OCI-LY1 (cell line): ENCODE measurements around the gene CCDC63.

Experiments used
- H2AFZ ChIP-seq: fragments of 200-600 bp; sonication (generic), shearing (Covaris generic); 2 replicates; pipeline ENCODE4 v1.6.0; 2014; ENCODE audit warnings: antibody characterized with exemption, mild to moderate bottlenecking, low read length
- H3F3A ChIP-seq: fragments of 200-600 bp; sonication (generic), shearing (Covaris generic); 2 replicates; pipeline ENCODE4 v1.6.0; 2014; ENCODE audit warnings: mild to moderate bottlenecking, antibody characterized with exemption, low read length, moderate library complexity; ENCODE audit not compliant: insufficient read depth
- H3K27ac ChIP-seq: fragments of 200-600 bp; sonication (generic); 2 replicates; pipeline ENCODE4 v1.5.1; 2014; ENCODE audit warnings: low read length, mixed run types, mild to moderate bottlenecking, low read depth; ENCODE audit not compliant: poor library complexity, severe bottlenecking
- H3K27me3 ChIP-seq: fragments of 200-600 bp; sonication (generic); 2 replicates; pipeline ENCODE4 v1.6.0; 2014; ENCODE audit warnings: antibody characterized with exemption, mild to moderate bottlenecking, low read length, moderate library complexity; ENCODE audit not compliant: insufficient read depth
- H3K36me3 ChIP-seq: fragments of 200-600 bp; sonication (generic); 2 replicates; pipeline ENCODE4 v1.6.1; 2014; ENCODE audit warnings: mild to moderate bottlenecking, antibody characterized with exemption, low read length, moderate library complexity, mixed read lengths; ENCODE audit not compliant: insufficient read depth
- H3K4me1 ChIP-seq: fragments of 200-600 bp; sonication (generic); 2 replicates; pipeline ENCODE4 v1.5.1; 2014; ENCODE audit warnings: mild to moderate bottlenecking, low read length, moderate library complexity; ENCODE audit not compliant: insufficient read depth, severe bottlenecking
- H3K4me2 ChIP-seq: fragments of 200-600 bp; sonication (generic), shearing (Covaris generic); 2 replicates; pipeline ENCODE4 v1.6.1; 2014; ENCODE audit warnings: low read length
- H3K4me3 ChIP-seq: fragments of 200-600 bp; sonication (generic); 2 replicates; pipeline ENCODE4 v1.5.1; 2014; ENCODE audit warnings: low read length, low read depth, mild to moderate bottlenecking, mixed read lengths; ENCODE audit not compliant: poor library complexity, severe bottlenecking
- H3K79me2 ChIP-seq: fragments of 200-600 bp; shearing (Covaris generic); 2 replicates; pipeline ENCODE4 v1.6.1; 2016; ENCODE audit warnings: mixed run types, low read length, mixed read lengths; ENCODE audit not compliant: insufficient read depth
- H3K9ac ChIP-seq: fragments of 200-600 bp; sonication (generic), shearing (Covaris generic); 2 replicates; pipeline ENCODE4 v1.6.1; 2014; ENCODE audit warnings: mild to moderate bottlenecking, low read length, mixed read lengths
- H3K9me2 ChIP-seq: fragments of 200-600 bp; sonication (generic), shearing (Covaris generic); 2 replicates; pipeline ENCODE4 v1.6.1; 2014; ENCODE audit warnings: low read depth, mild to moderate bottlenecking, low read length, mixed read lengths
- H3K9me3 ChIP-seq: fragments of 200-600 bp; shearing (Covaris generic); 2 replicates; pipeline ENCODE4 v1.6.1; 2014; ENCODE audit warnings: low read length, mixed read lengths
- H4K20me1 ChIP-seq: fragments of 200-600 bp; sonication (generic), shearing (Covaris generic); 2 replicates; pipeline ENCODE4 v1.6.0; 2016; ENCODE audit warnings: mild to moderate bottlenecking, low read length; ENCODE audit not compliant: insufficient read depth
- CTCF ChIP-seq: fragments of 200-600 bp; sonication (generic), shearing (Covaris generic); IDR thresholded peaks from 2 replicates; pipeline ENCODE4 v1.5.1; 2017; ENCODE audit warnings: mild to moderate bottlenecking, antibody characterized with exemption, low read length, moderate library complexity, mixed read lengths
- EZH2 ChIP-seq: fragments of 200-600 bp; sonication (generic), shearing (Covaris generic); IDR thresholded peaks from 2 replicates; pipeline ENCODE4 v1.8.0; 2017; ENCODE audit warnings: borderline replicate concordance, mixed run types, mild to moderate bottlenecking, antibody characterized with exemption, low read length, moderate library complexity, mixed read lengths

Gene CCDC63

DNA sequence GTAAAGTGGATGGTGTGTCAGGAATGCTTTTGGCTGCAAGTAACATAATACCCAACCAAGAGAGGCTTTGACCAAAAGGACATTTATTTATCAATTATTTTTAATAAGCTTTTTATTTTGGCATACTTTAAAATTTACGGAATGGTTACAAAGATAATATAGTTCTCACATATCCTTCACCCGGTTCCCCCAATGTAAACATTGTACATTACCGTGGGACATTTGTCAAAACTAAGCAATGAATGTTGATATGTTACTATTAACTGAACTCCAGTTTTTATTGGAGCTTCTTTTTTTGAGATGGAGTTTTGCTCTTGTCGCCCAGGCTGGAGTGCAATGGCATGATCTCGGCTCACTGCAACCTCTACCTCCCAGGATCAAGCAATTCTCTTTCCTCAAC is 23.0 kb downstream of the CCDC63 start:
- no peaks in the 10 kb centered on the region for H3K36me3 ChIP-seq
- no peaks in the 10 kb centered on the region for H3K79me2 ChIP-seq
- no peak overlapping the region for H3K4me2 ChIP-seq
- H2AFZ ChIP-seq: no peak overlapping the region
- H3K27ac ChIP-seq: no peak overlapping the region
- H3K4me3 ChIP-seq: no peak overlapping the region
- no peaks in the 10 kb centered on the region for H3K27me3 ChIP-seq
- H3K4me1 ChIP-seq: no peaks in the 10 kb centered on the region
- H3K9ac ChIP-seq: no peak overlapping the region
- no peaks in the 10 kb centered on the region for H3K9me2 ChIP-seq
- TF ChIP-seq EZH2 (no peak), CTCF (no peak)
- no peaks in the 10 kb centered on the region for H4K20me1 ChIP-seq
- H3F3A ChIP-seq: no peaks in the 10 kb centered on the region
- no peaks in the 10 kb centered on the region for H3K9me3 ChIP-seq

- Histone ChIP-seq H3K27ac (no peak overlapping the region), H3K9ac (no peak overlapping the region), H3K4me2 (no peak overlapping the region), H3K36me3 (no peaks in the 10 kb centered on the region), H3K9me3 (no peaks in the 10 kb centered on the region), H3K27me3 (no peaks in the 10 kb centered on the region), H3K4me3 (no peak overlapping the region), H3K9me2 (no peaks in the 10 kb centered on the region), H3K79me2 (no peaks in the 10 kb centered on the region), H4K20me1 (no peaks in the 10 kb centered on the region), H3K4me1 (no peaks in the 10 kb centered on the region), H3F3A (no peaks in the 10 kb centered on the region), H2AFZ (no peak overlapping the region)
- no peak for TF ChIP-seq EZH2
- no peak for TF ChIP-seq CTCF
Observed at GRCh38 chr12:110872100-110872499, 25.3 kb downstream of the CCDC63 start.

GRCh38 chr12:110874351-110874750 is 27.6 kb downstream of the CCDC63 start:
- Histone ChIP-seq H4K20me1 (no peaks in the 10 kb centered on the region), H3K27ac (no peak overlapping the region), H3K79me2 (no peaks in the 10 kb centered on the region), H3K36me3 (no peaks in the 10 kb centered on the region), H3K27me3 (no peaks in the 10 kb centered on the region), H3K4me3 (no peak overlapping the region), H3K9me2 (no peaks in the 10 kb centered on the region), H3F3A (no peaks in the 10 kb centered on the region), H3K4me1 (no peaks in the 10 kb centered on the region), H3K9me3 (no peaks in the 10 kb centered on the region), H3K4me2 (no peak overlapping the region), H3K9ac (no peak overlapping the region), H2AFZ (no peak overlapping the region)
- no peak for TF ChIP-seq EZH2
- TF ChIP-seq CTCF: no peak
